GM20431 (cell line): Measurements from ENCODE around the gene FKBP9.
"Not testable (repeated sequence)": the region's sequence is repeated elsewhere in the genome, so short reads cannot be mapped to it uniquely, and the experiment has no call there.

ENCODE experiments used
- in situ Hi-C: fragments of 300-500 bp; cut with MseI, MboI; formaldehyde crosslinking; loops from one replicate; pipeline ENCODE4 v1.15.0; 2020; ENCODE audit warnings: low sequenced_read_pairs; ENCODE audit not compliant: unreplicated experiment

The FKBP9 gene

GRCh38 chr7:33003111-33003510, 45.9 kb downstream of the FKBP9 start:
- in situ Hi-C loops: not testable (repeated sequence)

GRCh38 chr7:33004104-33004616, 46.9 kb downstream of the FKBP9 start:
- in situ Hi-C loops: not testable (repeated sequence)

- in situ Hi-C loops: not testable (repeated sequence)
Measured at GRCh38 chr7:33005193-33005592, 48.0 kb downstream of the FKBP9 start.

- in situ Hi-C loops: not testable (repeated sequence)
Measured at GRCh38 chr7:33005690-33006089, 48.5 kb downstream of the FKBP9 start.

GRCh38 chr7:33009734-33010133, 52.5 kb downstream of the FKBP9 start:
- in situ Hi-C loops: no loop called here

- in situ Hi-C loops: no loop called here
Measured at GRCh38 chr7:33012364-33012763, 55.1 kb downstream of the FKBP9 start.

- in situ Hi-C loops: no loop called here
Measured at GRCh38 chr7:33024189-33024757, 67.0 kb downstream of the FKBP9 start.

GRCh38 chr7:33035776-33036175, 78.5 kb downstream of the FKBP9 start:
- in situ Hi-C loops: no loop called here

GRCh38 chr7:33038639-33039038, 81.4 kb downstream of the FKBP9 start:
- in situ Hi-C loops: no loop called here

GRCh38 chr7:33039257-33039902, 82.1 kb downstream of the FKBP9 start:
- in situ Hi-C loops: no loop called here

- in situ Hi-C loops: no loop called here
Measured at GRCh38 chr7:33039903-33040292, 82.7 kb downstream of the FKBP9 start.

GRCh38 chr7:33040803-33041516, 83.7 kb downstream of the FKBP9 start:
- in situ Hi-C loops: no loop called here

GRCh38 chr7:33041631-33042428, 84.6 kb downstream of the FKBP9 start:
- in situ Hi-C loops: no loop called here

- in situ Hi-C loops: no loop called here
Measured at GRCh38 chr7:33043501-33044400, 86.5 kb downstream of the FKBP9 start.

- in situ Hi-C loops: no loop called here
Measured at GRCh38 chr7:33044401-33044718, 87.1 kb downstream of the FKBP9 start.

- in situ Hi-C loops: no loop called here
Measured at GRCh38 chr7:33044986-33045385, 87.7 kb downstream of the FKBP9 start.

- in situ Hi-C loops: no loop called here
Measured at GRCh38 chr7:33048257-33048656, 91.0 kb downstream of the FKBP9 start.

GRCh38 chr7:33048704-33049103, 91.5 kb downstream of the FKBP9 start:
- in situ Hi-C loops: no loop called here

- in situ Hi-C loops: no loop called here
Measured at GRCh38 chr7:33050535-33051318, 93.5 kb downstream of the FKBP9 start.
